Urothelium cell line (cell line): ENCODE data around the gene EHD3.

ENCODE experiments used
- DNase-seq: peaks from one replicate; pipeline ENCODE4 v3.0.0; 2011; ENCODE audit warnings: low spot score, mixed read lengths
- FAIRE-seq: peaks from 2 replicates; lab custom pipeline; 2011; peaks lifted over from hg19 to GRCh38; lab: Jason Lieb, UNC

The EHD3 gene

GRCh38 chr2:31233741-31234682 lies at the start of gene EHD3:
EHD3 (plus strand) TSS chr2:31234152; CDS start chr2:31234622, 470 bp downstream.
- peak; percentile 98 for DNase-seq
- FAIRE-seq = peak; percentile 42

GRCh38 chr2:31187166-31187565 lies 46.8 kb upstream of the EHD3 start:
- FAIRE-seq (no peak), DNase-seq (no peak)

- no peak for DNase-seq
- FAIRE-seq = no peak
Observed at GRCh38 chr2:31188131-31188530, 45.8 kb upstream of the EHD3 start.

- no peak for DNase-seq
- FAIRE-seq = no peak
Observed at GRCh38 chr2:31189141-31189540, 44.8 kb upstream of the EHD3 start.

- no peak for DNase-seq
- no peak for FAIRE-seq
Observed at GRCh38 chr2:31190188-31190587, 43.8 kb upstream of the EHD3 start.

- no peak for DNase-seq
- FAIRE-seq = no peak
Observed at GRCh38 chr2:31191931-31192330, 42.0 kb upstream of the EHD3 start.

- no peak for DNase-seq
- FAIRE-seq = no peak
Observed at GRCh38 chr2:31192396-31192795, 41.6 kb upstream of the EHD3 start.

GRCh38 chr2:31192851-31193392 lies 41.0 kb upstream of the EHD3 start:
- FAIRE-seq (no peak), DNase-seq (no peak)

GRCh38 chr2:31193806-31194205 lies 40.1 kb upstream of the EHD3 start:
- FAIRE-seq = no peak

GRCh38 chr2:31196622-31197021 lies 37.3 kb upstream of the EHD3 start:
- DNase-seq = no peak
- FAIRE-seq = no peak

More at GRCh38 chr2:31193806-31194205, 40.1 kb upstream of the EHD3 start:
- DNase-seq = no peak

- FAIRE-seq = no peak
- no peak for DNase-seq
Observed at GRCh38 chr2:31197166-31197565, 36.8 kb upstream of the EHD3 start.

GRCh38 chr2:31197669-31198068 lies 36.3 kb upstream of the EHD3 start:
- DNase-seq (no peak), FAIRE-seq (no peak)

- no peak for FAIRE-seq
- no peak for DNase-seq
Observed at GRCh38 chr2:31199206-31199605, 34.7 kb upstream of the EHD3 start.

GRCh38 chr2:31200972-31201371 lies 33.0 kb upstream of the EHD3 start:
- no peak for DNase-seq
- FAIRE-seq = peak; percentile 99

GRCh38 chr2:31202041-31202440 lies 31.9 kb upstream of the EHD3 start:
- DNase-seq = no peak
- FAIRE-seq = no peak

- DNase-seq (no peak), FAIRE-seq (no peak)
Observed at GRCh38 chr2:31202833-31203232, 31.1 kb upstream of the EHD3 start.

GRCh38 chr2:31203916-31204315 lies 30.0 kb upstream of the EHD3 start:
- no peak for DNase-seq
- no peak for FAIRE-seq

- DNase-seq (no peak), FAIRE-seq (no peak)
Observed at GRCh38 chr2:31204783-31205182, 29.2 kb upstream of the EHD3 start.

GRCh38 chr2:31205186-31205585 lies 28.8 kb upstream of the EHD3 start:
- no peak for DNase-seq
- no peak for FAIRE-seq

- FAIRE-seq (no peak), DNase-seq (no peak)
Observed at GRCh38 chr2:31205613-31206012, 28.3 kb upstream of the EHD3 start.

GRCh38 chr2:31207790-31208189 lies 26.2 kb upstream of the EHD3 start:
- FAIRE-seq = no peak
- DNase-seq = no peak

- FAIRE-seq (no peak), DNase-seq (no peak)
Observed at GRCh38 chr2:31208240-31208639, 25.7 kb upstream of the EHD3 start.
